PC-3 (cell line): ENCODE results near the gene MCCC1. TPM values are rescaled to one million over a fixed set of nuclear protein-coding genes. Genes with fewer than 3 reads are reported as not detected.
"Not testable (repeated sequence)": the region's sequence is repeated elsewhere in the genome, so short reads cannot be mapped to it uniquely, and the experiment has no call there.

Experiments
- ATAC-seq: fragments of 200-7000 bp; cut with Tn5 transposase; 2 replicates; pipeline ENCODE4 v1.9.1; 2020; ENCODE audit warnings: mild to moderate bottlenecking, moderate library complexity
- BruUV-seq: library from RNA; stranded (reverse); fragments of 400-500 nt; replicated peaks from 2 replicates; lab custom pipeline; 2021; lab: Mats Ljungman, UMichigan
- CTCF ChIA-PET: fragments of 300-600 bp; sonication (Branson Sonifier 250); formaldehyde crosslinking; loops from one replicate; lab custom pipeline; 2022; ENCODE audit warnings: antibody characterized with exemption; lab: Charles Lee
- POLR2A ChIA-PET: fragments of 300-600 bp; sonication (Branson Sonifier 250); formaldehyde crosslinking; loops from one replicate; lab custom pipeline; 2022; ENCODE audit warnings: antibody characterized with exemption; ENCODE audit not compliant: unreplicated experiment; lab: Charles Lee
- DNase-seq: peaks from one replicate; pipeline ENCODE4 v3.0.0-alpha.2; 2015
- H2AFZ ChIP-seq: fragments of 300-600 bp; sonication (generic); 2 replicates; pipeline ENCODE4 v1.6.0; 2016; ENCODE audit warnings: antibody characterized with exemption, low read length
- H3F3A ChIP-seq: fragments of 300-600 bp; sonication (generic); one replicate; pipeline ENCODE4 v1.6.0; 2017; ENCODE audit warnings: antibody characterized with exemption, low read length, control low read depth, mild to moderate bottlenecking; ENCODE audit not compliant: unreplicated experiment
- H3K27ac ChIP-seq: fragments of 300-600 bp; sonication (generic); 2 replicates; pipeline ENCODE4 v1.5.1; 2016; ENCODE audit warnings: mild to moderate bottlenecking, low read length
- H3K27me3 ChIP-seq: fragments of 300-600 bp; sonication (generic); 2 replicates; pipeline ENCODE4 v1.6.1; 2016; ENCODE audit warnings: low read length, mixed read lengths
- H3K36me3 ChIP-seq: fragments of 300-600 bp; sonication (generic); 2 replicates; pipeline ENCODE4 v1.6.1; 2016; ENCODE audit warnings: low read depth, mixed run types, low read length, mixed read lengths
- H3K4me1 ChIP-seq: fragments of 300-600 bp; sonication (generic); 2 replicates; pipeline ENCODE4 v1.5.1; 2016; ENCODE audit warnings: low read length; ENCODE audit not compliant: insufficient read depth
- H3K4me2 ChIP-seq: fragments of 300-600 bp; sonication (generic); 2 replicates; pipeline ENCODE4 v1.6.0; 2016; ENCODE audit warnings: low read length
- H3K4me3 ChIP-seq: fragments of 300-600 bp; sonication (generic); 2 replicates; pipeline ENCODE4 v1.5.1; 2016; ENCODE audit warnings: mild to moderate bottlenecking, low read length, mixed read lengths
- H3K79me2 ChIP-seq: fragments of 300-600 bp; sonication (generic); 2 replicates; pipeline ENCODE4 v1.6.1; 2017; ENCODE audit warnings: low read length, mixed read lengths
- H3K9ac ChIP-seq: fragments of 300-600 bp; sonication (generic); 2 replicates; pipeline ENCODE4 v1.6.0; 2016; ENCODE audit warnings: mild to moderate bottlenecking, low read length
- H3K9me2 ChIP-seq: fragments of 300-600 bp; sonication (generic); replicated peaks from 2 replicates; pipeline ENCODE4 v1.6.1; 2016; ENCODE audit warnings: mixed run types, low read length, mixed read lengths
- H3K9me3 ChIP-seq: fragments of 300-600 bp; sonication (generic); 2 replicates; pipeline ENCODE4 v1.6.1; 2016; ENCODE audit warnings: low read length, mixed read lengths
- H4K20me1 ChIP-seq: fragments of 300-600 bp; sonication (generic); 2 replicates; pipeline ENCODE4 v1.6.1; 2016; ENCODE audit warnings: low read length, mixed read lengths
- EZH2 ChIP-seq: fragments of 300-600 bp; sonication (generic); IDR thresholded peaks from one replicate; pipeline ENCODE4 v1.6.1; 2017; ENCODE audit warnings: antibody characterized with exemption, mild to moderate bottlenecking, low read length; ENCODE audit not compliant: unreplicated experiment
- EZH2phosphoT487 ChIP-seq: fragments of 300-600 bp; sonication (generic); IDR thresholded peaks from 2 replicates; pipeline ENCODE4 v1.6.1; 2018; ENCODE audit warnings: mild to moderate bottlenecking, antibody characterized with exemption, low read length, borderline replicate concordance
- intact Hi-C: fragments of 100-400 bp; cut with micrococcal nuclease; formaldehyde crosslinking; loops from 2 replicates; pipeline ENCODE4 v1.9.0; 2023
- total RNA-seq: library from RNA; depleted of rRNA; stranded (reverse); fragments of >200 nt; gene quantifications from 2 replicates; pipeline ENCODE4 v1.2.3, GENCODE V29; 2014
- TF ChIP-seq, protein P1 (sequence below): fragments of 300-600 bp; sonication (generic); conservative IDR thresholded peaks from 2 replicates; pipeline ENCODE4 v1.5.1; 2017; ENCODE audit warnings: antibody characterized with exemption, low read depth, mild to moderate bottlenecking, low read length

The MCCC1 gene
- total RNA-seq, 1 experiment from 2014 or later, result 18.5 TPM

DNA sequence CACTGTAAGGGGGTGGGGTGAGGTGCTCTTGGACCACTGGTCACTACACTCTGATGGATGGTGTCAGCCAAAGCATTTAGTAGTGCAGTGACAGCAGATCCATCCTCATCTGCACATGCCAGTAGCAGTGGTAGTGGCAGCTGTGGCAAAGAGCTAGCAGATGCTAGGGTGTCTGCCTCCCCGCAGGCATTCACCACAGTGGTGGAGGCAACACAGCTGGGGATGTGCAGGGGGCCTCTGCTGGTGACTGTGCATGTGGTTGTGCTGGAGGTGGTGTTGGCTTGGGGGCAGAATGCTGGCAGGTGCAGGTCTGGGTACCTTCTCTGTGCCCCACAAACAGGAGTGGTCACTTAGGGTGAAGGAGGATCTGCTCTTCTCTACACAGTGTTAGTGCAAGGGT lies 99.5 kb downstream of the MCCC1 start:
- DNase-seq, result no peak
- H3K4me1 ChIP-seq, result no peaks in the 10 kb centered on the region
- no peaks in the 10 kb centered on the region for H3K36me3 ChIP-seq
- no peaks in the 10 kb centered on the region for H3K79me2 ChIP-seq
- no peaks in the 10 kb centered on the region for H4K20me1 ChIP-seq
- no peak overlapping the region for H3K9ac ChIP-seq
- H3K9me2 ChIP-seq, result no peaks in the 10 kb centered on the region
- no peaks in the 10 kb centered on the region for H3F3A ChIP-seq
- intact Hi-C loops, result no loop called here
- no peaks in the 10 kb centered on the region for H3K9me3 ChIP-seq
- no peak for ATAC-seq
- ChIA-PET CTCF (no interaction called here), POLR2A (no interaction called here)
- no peak overlapping the region for H2AFZ ChIP-seq
- no peaks in the 10 kb centered on the region for H3K27me3 ChIP-seq
- no peak overlapping the region for H3K4me3 ChIP-seq
- TF ChIP-seq EZH2, result no peak
- no peak overlapping the region for H3K4me2 ChIP-seq
- no peak overlapping the region for H3K27ac ChIP-seq
- no TSS peak for BruUV-seq

DNA sequence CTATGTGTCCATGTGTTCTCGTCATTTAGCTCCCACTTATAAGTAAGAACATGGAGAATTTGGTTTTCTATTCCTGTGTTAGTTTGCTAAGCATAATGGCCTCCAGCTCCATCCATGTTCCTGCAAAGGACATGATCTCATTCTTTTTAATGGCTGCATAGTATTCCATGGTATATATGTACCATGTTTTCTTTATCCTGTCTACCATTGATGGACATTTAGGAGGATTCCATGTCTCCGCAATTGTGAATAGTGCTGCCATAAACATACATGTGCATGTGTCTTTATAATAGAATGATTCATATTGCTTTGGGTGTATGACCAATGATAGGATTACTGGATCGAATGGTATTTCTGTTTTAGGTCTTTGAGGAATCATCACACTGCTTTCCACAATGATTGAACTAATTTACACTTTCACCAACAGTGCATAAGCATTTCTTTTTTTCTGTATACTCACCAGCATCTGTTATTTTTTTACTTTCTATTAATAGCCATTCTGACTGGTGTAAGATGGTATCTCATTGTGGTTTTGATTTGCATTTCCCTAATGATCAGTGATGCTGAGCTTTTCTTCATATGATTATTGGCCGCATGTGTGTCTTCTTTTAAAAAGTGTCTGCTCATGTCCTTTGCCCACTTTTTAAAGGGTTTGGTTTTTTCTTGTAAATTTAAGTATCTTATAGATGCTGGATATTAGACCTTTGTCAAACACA lies 105.7 kb downstream of the MCCC1 start:
- POLR2A ChIA-PET, result not testable (repeated sequence)

DNA sequence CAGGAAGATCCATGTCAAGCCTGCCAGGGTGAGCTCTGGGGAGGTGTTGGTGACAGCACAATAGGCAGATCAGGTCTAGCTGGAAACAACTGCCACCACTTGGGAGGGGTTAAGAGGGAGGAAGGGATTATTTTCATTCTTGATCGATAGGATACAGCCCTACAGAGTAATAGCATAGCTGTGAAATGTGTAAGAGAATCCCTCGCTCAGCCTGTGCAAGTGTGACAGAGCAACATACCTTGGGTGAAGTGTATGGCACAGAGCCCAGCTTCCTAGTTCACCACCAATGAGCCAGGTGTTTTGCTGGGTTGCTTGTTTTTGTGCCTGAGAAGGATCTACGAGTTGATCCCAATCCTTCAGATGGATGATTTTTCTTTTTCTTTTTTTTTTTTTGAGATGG lies 109.7 kb downstream of the MCCC1 start:
- Histone ChIP-seq H3K9me2 (no peaks in the 10 kb centered on the region), H3K4me2 (no peak overlapping the region), H4K20me1 (no peaks in the 10 kb centered on the region), H2AFZ (0 out of 2 replicates have a peak overlapping the region, but pooled peaks have one; percentile 20), H3K27ac (no peak overlapping the region), H3K9me3 (no peaks in the 10 kb centered on the region), H3K79me2 (no peaks in the 10 kb centered on the region), H3K9ac (no peak overlapping the region), H3F3A (no peaks in the 10 kb centered on the region), H3K4me1 (no peaks in the 10 kb centered on the region), H3K4me3 (no peak overlapping the region), H3K36me3 (no peaks in the 10 kb centered on the region), H3K27me3 (no peaks in the 10 kb centered on the region)
- ChIA-PET POLR2A (no interaction called here), CTCF (no interaction called here)
- ATAC-seq, result peak; percentile 67
- TF ChIP-seq, protein P1, sequence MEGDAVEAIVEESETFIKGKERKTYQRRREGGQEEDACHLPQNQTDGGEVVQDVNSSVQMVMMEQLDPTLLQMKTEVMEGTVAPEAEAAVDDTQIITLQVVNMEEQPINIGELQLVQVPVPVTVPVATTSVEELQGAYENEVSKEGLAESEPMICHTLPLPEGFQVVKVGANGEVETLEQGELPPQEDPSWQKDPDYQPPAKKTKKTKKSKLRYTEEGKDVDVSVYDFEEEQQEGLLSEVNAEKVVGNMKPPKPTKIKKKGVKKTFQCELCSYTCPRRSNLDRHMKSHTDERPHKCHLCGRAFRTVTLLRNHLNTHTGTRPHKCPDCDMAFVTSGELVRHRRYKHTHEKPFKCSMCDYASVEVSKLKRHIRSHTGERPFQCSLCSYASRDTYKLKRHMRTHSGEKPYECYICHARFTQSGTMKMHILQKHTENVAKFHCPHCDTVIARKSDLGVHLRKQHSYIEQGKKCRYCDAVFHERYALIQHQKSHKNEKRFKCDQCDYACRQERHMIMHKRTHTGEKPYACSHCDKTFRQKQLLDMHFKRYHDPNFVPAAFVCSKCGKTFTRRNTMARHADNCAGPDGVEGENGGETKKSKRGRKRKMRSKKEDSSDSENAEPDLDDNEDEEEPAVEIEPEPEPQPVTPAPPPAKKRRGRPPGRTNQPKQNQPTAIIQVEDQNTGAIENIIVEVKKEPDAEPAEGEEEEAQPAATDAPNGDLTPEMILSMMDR, result no peak
- TF ChIP-seq EZH2, result no peak
- no peak for TF ChIP-seq EZH2phosphoT487
- DNase-seq, result peak; percentile 61
- no TSS peak for BruUV-seq
- intact Hi-C loops, result no loop called here

More for the DNA sequence above, 105.7 kb downstream of the MCCC1 start:
- H3K9ac ChIP-seq, ATAC-seq, H3K36me3 ChIP-seq, H3K79me2 ChIP-seq, H3K4me3 ChIP-seq, DNase-seq, H3F3A ChIP-seq, H3K27ac ChIP-seq, H3K4me1 ChIP-seq, H3K27me3 ChIP-seq, BruUV-seq, H2AFZ ChIP-seq, CTCF ChIA-PET, H3K9me3 ChIP-seq, H3K9me2 ChIP-seq, H4K20me1 ChIP-seq, H3K4me2 ChIP-seq, intact Hi-C loops: not testable (repeated sequence)
